GM21576 (cell line): ENCODE measurements around the gene HOXD8.

ENCODE experiments used
- ATAC-seq: cut with Tn5 transposase; IDR thresholded peaks from one replicate; pipeline ENCODE4 v1.9.1; 2021; ENCODE audit warnings: mild to moderate bottlenecking, moderate library complexity; ENCODE audit not compliant: unreplicated experiment

HOXD8 gene

DNA sequence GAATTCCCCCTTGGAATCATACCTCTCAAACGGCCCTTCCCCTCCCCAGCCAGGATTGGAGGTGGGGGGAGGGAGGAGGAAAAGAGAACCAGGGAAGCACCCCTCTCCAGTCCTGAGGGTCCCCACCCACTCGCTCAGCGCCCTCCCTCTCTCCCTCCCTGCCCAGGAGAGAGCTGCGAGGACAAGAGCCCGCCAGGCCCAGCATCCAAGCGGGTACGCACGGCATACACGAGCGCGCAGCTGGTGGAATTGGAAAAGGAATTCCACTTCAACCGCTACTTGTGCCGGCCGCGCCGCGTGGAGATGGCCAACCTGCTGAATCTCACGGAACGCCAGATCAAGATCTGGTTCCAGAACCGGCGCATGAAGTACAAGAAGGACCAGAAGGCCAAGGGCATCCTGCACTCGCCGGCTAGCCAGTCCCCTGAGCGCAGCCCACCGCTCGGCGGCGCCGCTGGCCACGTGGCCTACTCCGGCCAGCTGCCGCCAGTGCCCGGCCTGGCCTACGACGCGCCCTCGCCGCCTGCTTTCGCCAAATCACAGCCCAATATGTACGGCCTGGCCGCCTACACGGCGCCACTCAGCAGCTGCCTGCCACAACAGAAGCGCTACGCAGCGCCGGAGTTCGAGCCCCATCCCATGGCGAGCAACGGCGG, 42.0 kb downstream of the HOXD8 start:
- no peak for ATAC-seq

DNA sequence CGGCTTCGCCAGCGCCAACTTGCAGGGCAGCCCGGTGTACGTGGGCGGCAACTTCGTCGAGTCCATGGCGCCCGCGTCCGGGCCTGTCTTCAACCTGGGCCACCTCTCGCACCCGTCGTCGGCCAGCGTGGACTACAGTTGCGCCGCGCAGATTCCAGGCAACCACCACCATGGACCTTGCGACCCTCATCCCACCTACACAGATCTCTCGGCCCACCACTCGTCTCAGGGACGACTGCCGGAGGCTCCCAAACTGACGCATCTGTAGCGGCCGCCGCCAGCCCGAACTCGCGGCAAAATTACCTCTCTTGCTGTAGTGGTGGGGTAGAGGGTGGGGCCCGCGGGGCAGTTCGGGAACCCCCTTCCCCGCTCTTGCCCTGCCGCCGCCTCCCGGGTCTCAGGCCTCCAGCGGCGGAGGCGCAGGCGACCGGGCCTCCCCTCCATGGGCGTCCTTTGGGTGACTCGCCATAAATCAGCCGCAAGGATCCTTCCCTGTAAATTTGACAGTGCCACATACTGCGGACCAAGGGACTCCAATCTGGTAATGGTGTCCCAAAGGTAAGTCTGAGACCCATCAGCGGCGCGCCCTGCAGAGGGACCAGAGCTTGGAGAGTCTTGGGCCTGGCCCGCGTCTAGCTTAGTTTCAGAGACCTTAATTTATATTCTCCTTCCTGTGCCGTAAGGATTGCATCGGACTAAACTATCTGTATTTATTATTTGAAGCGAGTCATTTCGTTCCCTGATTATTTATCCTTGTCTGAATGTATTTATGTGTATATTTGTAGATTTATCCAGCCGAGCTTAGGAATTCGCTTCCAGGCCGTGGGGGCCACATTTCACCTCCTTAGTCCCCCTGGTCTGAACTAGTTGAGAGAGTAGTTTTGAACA, 42.7 kb downstream of the HOXD8 start:
- ATAC-seq, result no peak

DNA sequence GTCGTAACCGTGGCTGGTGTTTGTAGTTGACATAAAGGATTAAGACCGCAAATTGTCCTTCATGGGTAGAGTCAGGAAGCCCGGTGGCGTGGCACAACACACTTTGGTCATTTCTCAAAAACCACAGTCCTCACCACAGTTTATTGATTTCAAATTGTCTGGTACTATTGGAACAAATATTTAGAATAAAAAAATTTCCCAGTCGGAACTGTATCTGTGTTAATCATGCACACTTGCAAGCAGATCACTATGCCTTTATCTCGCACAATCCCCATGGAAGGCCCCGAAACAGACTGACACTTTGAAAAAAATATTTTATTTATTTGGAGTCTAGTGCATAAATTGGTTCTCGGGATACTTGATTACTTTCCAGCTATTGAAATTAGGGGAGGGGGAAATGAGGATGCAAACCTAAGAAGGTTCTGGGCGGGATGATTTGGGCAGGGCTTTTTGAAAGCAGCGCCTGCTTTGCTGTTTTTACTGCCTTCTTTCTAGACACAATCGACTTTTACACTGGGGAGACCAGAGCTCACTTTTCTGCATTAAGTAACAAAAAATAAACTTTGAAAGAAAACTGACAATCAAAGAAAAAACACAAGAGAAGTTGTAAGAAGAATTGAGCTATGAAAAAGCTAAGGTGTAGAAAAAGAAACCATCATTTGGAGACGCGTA, 43.5 kb downstream of the HOXD8 start:
- ATAC-seq, result no peak

GRCh38 chr2:176173567-176174381, 44.3 kb downstream of the HOXD8 start:
- ATAC-seq, result no peak

- ATAC-seq, result no peak
Measured at GRCh38 chr2:176174382-176174823, 44.9 kb downstream of the HOXD8 start.

- ATAC-seq, result no peak
Measured at GRCh38 chr2:176174824-176175708, 45.6 kb downstream of the HOXD8 start.

DNA sequence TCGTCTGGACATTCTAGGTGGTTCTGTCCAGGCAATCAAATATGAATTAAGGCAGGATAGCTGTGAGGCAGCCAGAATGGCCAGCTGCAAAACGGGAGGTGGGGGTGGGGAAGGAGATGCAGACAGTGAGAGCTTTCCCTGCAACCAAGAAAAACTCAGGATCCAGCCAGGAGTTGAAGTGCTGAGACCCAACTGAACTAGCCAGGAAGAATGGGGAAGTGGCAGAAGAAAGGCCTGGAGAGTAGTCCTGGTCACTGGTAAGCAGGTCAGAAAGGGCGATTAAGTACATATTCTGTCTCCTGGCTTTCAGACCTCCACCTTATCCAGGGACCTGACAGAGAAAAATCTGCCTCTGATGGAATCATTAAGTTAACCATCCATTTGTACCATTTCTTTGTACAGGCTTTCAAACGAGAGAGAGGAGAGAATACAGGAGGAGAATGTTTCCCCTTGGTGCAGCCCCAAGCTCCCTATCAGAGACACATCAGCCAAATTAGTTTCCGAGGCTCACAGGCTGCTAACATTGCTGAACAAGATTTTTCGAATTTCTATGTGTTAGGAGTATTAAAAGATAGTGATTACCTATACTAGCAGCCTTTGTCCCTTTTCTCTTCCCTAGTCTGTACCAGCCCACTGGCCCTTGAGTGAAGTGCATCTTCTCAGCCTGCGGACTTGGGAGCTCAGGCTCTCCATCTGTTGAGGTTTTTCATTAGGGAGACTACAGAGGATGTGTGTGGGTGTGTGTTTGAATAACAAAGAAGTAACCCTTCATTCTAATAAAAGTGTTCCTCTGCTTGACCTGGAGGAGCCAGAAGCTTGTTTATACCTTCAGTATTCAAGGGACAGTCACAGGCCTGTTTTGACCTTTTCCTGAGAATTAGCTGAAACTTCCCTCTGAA, 46.5 kb downstream of the HOXD8 start:
- ATAC-seq, result no peak

DNA sequence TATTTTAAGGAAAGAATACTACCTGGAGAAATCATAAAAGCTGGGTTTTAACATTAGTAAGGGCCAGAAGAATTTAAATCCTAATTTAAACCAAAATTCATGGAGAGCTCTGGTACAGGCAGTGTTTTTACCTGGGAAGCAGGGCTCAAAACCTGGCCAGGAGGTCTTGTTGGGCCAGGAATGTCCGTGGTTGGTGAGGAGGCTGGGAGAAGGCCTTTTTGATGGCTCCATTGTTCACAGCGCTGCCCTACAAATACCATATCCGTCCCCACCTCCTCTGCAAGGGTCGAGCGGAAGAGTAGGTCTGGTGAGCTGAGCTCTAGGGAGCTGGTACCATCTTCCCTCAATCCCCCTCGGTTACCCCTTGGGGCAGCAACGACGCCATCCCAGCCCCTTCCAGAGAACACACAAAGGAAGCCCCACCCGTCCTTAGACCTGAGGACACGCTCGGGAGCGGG, 48.1 kb downstream of the HOXD8 start:
- no peak for ATAC-seq

- no peak for ATAC-seq
Measured at GRCh38 chr2:176178038-176178756, 48.7 kb downstream of the HOXD8 start.

GRCh38 chr2:176178757-176179295, 49.3 kb downstream of the HOXD8 start:
- ATAC-seq, result no peak

DNA sequence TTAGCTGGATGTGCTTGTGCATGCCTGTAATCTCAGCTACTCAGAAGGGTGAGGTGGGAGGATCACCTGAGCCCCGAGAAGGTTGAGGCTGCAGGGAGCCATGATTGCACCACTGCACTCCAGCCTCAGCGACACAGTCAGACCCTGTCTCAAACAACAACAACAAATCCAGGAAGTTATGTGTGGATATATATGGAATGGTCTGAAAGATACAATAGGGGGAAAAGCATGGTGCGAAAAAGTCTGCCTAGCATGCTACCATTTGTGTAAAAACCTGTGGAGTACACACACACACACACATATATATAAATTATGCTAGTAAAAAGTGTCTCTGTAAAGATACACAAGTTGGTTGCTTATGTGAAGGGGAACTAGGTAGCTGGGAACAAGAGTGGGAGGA, 52.0 kb downstream of the HOXD8 start:
- no peak for ATAC-seq
